Coronary artery (tissue), 2 donors: ENCODE data around the gene QKI.
"Not testable (repeated sequence)": the region's sequence is repeated elsewhere in the genome, so short reads cannot be mapped to it uniquely, and the experiment has no call there.

Source experiments
- DNase-seq: peaks from one replicate; pipeline ENCODE4 v3.0.0-alpha.2; 2017; ENCODE audit warnings: low spot score
- H3K27ac ChIP-seq, 2 donors: fragments of 200-600 bp; sonication (generic); one replicate each; pipeline ENCODE4 v1.5.1; 2016 to 2019
- H3K4me3 ChIP-seq: fragments of 200-600 bp; sonication (generic); 2 replicates; pipeline ENCODE4 v1.5.1; 2016; ENCODE audit warnings: mild to moderate bottlenecking, moderate library complexity
- CTCF ChIP-seq: fragments of 200-600 bp; sonication (generic); IDR thresholded peaks from one replicate; pipeline ENCODE4 v1.5.1; 2019; ENCODE audit warnings: antibody characterized with exemption

QKI gene

GRCh38 chr6:163463795-163464194, 49.3 kb downstream of the QKI start:
- Histone ChIP-seq H3K27ac (no peak overlapping the region), H3K4me3 (no peak overlapping the region)
- TF ChIP-seq CTCF, result no peak
- DNase-seq, result no peak

- no peak overlapping the region for H3K4me3 ChIP-seq
- no peak for TF ChIP-seq CTCF
- no peak overlapping the region for H3K27ac ChIP-seq
- no peak for DNase-seq
Measured at GRCh38 chr6:163466839-163467390, 52.4 kb downstream of the QKI start.

- no peak for TF ChIP-seq CTCF
- Histone ChIP-seq H3K27ac (no peak overlapping the region), H3K4me3 (no peak overlapping the region)
- DNase-seq, result no peak
Measured at GRCh38 chr6:163468738-163469137, 54.2 kb downstream of the QKI start.

- no peak for DNase-seq
- no peak overlapping the region for H3K4me3 ChIP-seq
- no peak overlapping the region for H3K27ac ChIP-seq
- no peak for TF ChIP-seq CTCF
Measured at GRCh38 chr6:163469459-163469985, 55.0 kb downstream of the QKI start.

GRCh38 chr6:163470611-163471010, 56.1 kb downstream of the QKI start:
- Histone ChIP-seq H3K4me3 (no peak overlapping the region), H3K27ac (no peak overlapping the region)
- DNase-seq, result no peak
- TF ChIP-seq CTCF, result no peak

GRCh38 chr6:163474581-163474980, 60.1 kb downstream of the QKI start:
- TF ChIP-seq CTCF, result no peak
- H3K4me3 ChIP-seq, result no peak overlapping the region
- H3K27ac ChIP-seq, result no peak overlapping the region
- no peak for DNase-seq

- DNase-seq, H3K4me3 ChIP-seq, H3K27ac ChIP-seq: not testable (repeated sequence)
Measured at GRCh38 chr6:163476946-163477345, 62.4 kb downstream of the QKI start.

GRCh38 chr6:163483107-163483506, 68.6 kb downstream of the QKI start:
- no peak for TF ChIP-seq CTCF
- Histone ChIP-seq H3K27ac (no peak overlapping the region), H3K4me3 (no peak overlapping the region)
- DNase-seq, result no peak
